Right cardiac atrium (tissue), 5 donors: ENCODE data around the gene HABP2. TPM values are rescaled to one million over a fixed set of nuclear protein-coding genes. Genes with fewer than 3 reads are reported as not detected.

Source experiments
- ATAC-seq, 2 donors: fragments of 200-7000 bp; cut with Tn5 transposase; one replicate each; pipeline versions ENCODE4 v1.8.0 to v1.9.1; 2020; ENCODE audit warnings: moderate library complexity in 2 of 2, mild to moderate bottlenecking in 1 of 2
- DNase-seq, 3 donors: peaks; one replicate each; pipeline ENCODE4 v3.0.0-alpha.2; 2020
- H3K27ac ChIP-seq: one replicate; pipeline ENCODE4 v1.5.1; 2013; ENCODE audit warnings: mild to moderate bottlenecking, low read length, control low read depth, moderate library complexity
- H3K27me3 ChIP-seq: one replicate; pipeline ENCODE4 v1.6.1; 2013; ENCODE audit not compliant: control insufficient read depth, insufficient read depth
- H3K4me1 ChIP-seq: one replicate; pipeline ENCODE4 v1.6.1; 2013; ENCODE audit warnings: low read length; ENCODE audit not compliant: control insufficient read depth, insufficient read depth
- H3K4me3 ChIP-seq: one replicate; pipeline ENCODE4 v1.5.1; 2013; ENCODE audit warnings: low read length, control low read depth
- H3K9me3 ChIP-seq: one replicate; pipeline ENCODE4 v1.6.1; 2013; ENCODE audit warnings: low read length; ENCODE audit not compliant: control insufficient read depth
- WGBS: extraction: QIAGEN DNeasy Blood & Tissue Kit; methylation state at CpG from one replicate; pipeline ENCODE4 v1.1.7; 2013; 5-methylcytosine and 5-hydroxymethylcytosine counted together
- intact Hi-C, 4 donors: fragments of 100-400 bp; cut with DNase I; formaldehyde crosslinking; loops; one replicate each; pipeline versions ENCODE4 v1.11.0 to v1.14.0; 2022 to 2023
- polyA plus RNA-seq: library from polyadenylated mRNA; stranded (reverse); fragments of 200-250 nt; gene quantifications from one replicate; pipeline ENCODE4 v1.2.3, GENCODE V29; 2013
- total RNA-seq, 4 donors: library from RNA; stranded (reverse); fragmentation: NEBNext Ultra II Directional; extraction: Animal tissue kit (Norgen Biotek cat#: 25700); gene quantifications; one replicate each; pipeline ENCODE4 v1.2.1, GENCODE V29; 2021
- donor health status: healthy with polysubstance abuse.
- donor health status: DM: no; HTN: yes; CAD: no.
- donor health status: DM: no; HTN: no; CAD: no.
- donor health status: DM: no; HTN: yes; CAD: no; lungs with severe emphysema.
- donor health status: DM: yes; HTN: yes; CAD: no.

HABP2 gene
- total and polyA plus RNA-seq, 5 donors: 0.07 to 0.09 TPM; not detected in 3

DNA sequence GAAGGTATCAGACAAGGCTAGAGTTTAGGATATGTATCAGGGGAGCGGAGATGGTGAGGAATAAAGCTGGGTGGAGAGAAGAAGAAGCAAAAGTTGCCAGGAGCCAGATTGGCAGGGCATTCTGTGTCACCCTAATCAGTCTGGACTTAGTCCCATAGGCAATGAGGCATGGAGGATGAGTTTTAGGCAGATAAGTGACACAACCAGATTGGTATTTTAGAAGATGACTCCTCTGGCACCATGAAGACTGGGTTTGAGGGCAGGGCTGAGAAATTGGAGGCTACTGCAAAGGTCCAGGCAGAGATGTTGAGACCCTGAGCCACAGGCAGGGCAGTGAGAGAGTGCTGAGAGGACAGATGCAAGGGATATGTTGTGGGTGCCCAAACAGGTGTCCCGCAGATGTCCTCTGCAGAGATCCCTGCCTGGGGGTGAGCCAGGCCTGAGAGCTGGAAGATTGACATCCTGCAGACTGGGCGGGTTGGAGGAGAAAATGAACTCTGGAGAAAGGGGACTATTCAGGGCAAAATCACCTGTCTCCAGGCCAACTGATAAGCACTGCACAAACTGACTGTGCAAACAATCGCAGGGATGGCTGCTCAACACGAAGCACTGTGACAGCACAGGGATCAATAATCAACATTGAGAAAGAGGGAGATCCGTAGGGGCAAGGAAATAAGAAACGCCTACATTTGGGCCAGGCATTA, 11.9 kb upstream of the HABP2 start:
- DNase-seq (no peak), ATAC-seq (no peak)
- H3K4me1 ChIP-seq: no peaks in the 10 kb centered on the region
- H3K9me3 ChIP-seq: no peaks in the 10 kb centered on the region
- H3K27me3 ChIP-seq: no peaks in the 10 kb centered on the region
- no peak overlapping the region for H3K27ac ChIP-seq
- H3K4me3 ChIP-seq: no peak overlapping the region
- intact Hi-C loops: no loop called here
- whole genome bisulfite sequencing: 82% methylated on average over 7 of the region's 7 CpGs

- no peaks in the 10 kb centered on the region for H3K27me3 ChIP-seq
- 34% methylated on average over 1 of the region's 1 CpG for WGBS
- H3K4me1 ChIP-seq: no peaks in the 10 kb centered on the region
- ATAC-seq: peak in 1 of 2 donors; percentile 62
- DNase-seq: no peak
- no peak overlapping the region for H3K4me3 ChIP-seq
- intact Hi-C loops: no loop called here
- H3K27ac ChIP-seq: no peak overlapping the region
- no peaks in the 10 kb centered on the region for H3K9me3 ChIP-seq
Observed at GRCh38 chr10:113541549-113541927, 11.3 kb upstream of the HABP2 start.

- DNase-seq: no peak
- ATAC-seq: no peak
- Histone ChIP-seq H3K4me3 (no peak overlapping the region), H3K9me3 (no peaks in the 10 kb centered on the region), H3K27ac (no peak overlapping the region), H3K27me3 (no peaks in the 10 kb centered on the region), H3K4me1 (no peaks in the 10 kb centered on the region)
- intact Hi-C loops: no loop called here
- WGBS: 79% methylated on average over 5 of the region's 5 CpGs
Observed at GRCh38 chr10:113543107-113543955, 9.5 kb upstream of the HABP2 start.

DNA sequence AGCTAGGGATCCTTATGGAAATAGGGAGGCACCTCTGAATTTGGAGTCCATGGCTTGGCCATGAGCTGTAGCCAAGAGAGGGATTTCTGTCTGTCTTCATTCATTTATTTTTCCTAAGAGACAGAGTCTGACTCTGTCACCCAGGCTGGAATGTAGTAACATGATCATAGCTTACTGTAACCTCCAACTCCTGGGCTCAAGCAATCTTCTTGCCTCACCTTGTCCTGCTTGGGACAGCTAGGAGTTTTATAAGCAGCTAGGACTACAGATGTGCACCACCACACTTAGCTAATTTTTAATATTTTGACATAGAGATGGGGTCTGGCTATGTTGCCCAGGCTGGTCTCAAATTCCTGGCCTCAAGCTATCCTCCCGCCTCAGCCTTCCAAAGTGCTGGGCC, 8.5 kb upstream of the HABP2 start:
- Histone ChIP-seq H3K4me1 (no peaks in the 10 kb centered on the region), H3K4me3 (no peak overlapping the region), H3K27me3 (no peaks in the 10 kb centered on the region), H3K27ac (no peak overlapping the region), H3K9me3 (no peaks in the 10 kb centered on the region)
- DNase-seq: no peak
- 93% methylated on average over 1 of the region's 1 CpG for WGBS
- intact Hi-C loops: no loop called here
- ATAC-seq: no peak

- H3K9me3 ChIP-seq: no peaks in the 10 kb centered on the region
- intact Hi-C loops: no loop called here
- WGBS: 96% methylated on average over 2 of the region's 2 CpGs
- no peaks in the 10 kb centered on the region for H3K4me1 ChIP-seq
- H3K27me3 ChIP-seq: no peaks in the 10 kb centered on the region
- no peak overlapping the region for H3K4me3 ChIP-seq
- H3K27ac ChIP-seq: no peak overlapping the region
- DNase-seq (no peak), ATAC-seq (no peak)
Observed at GRCh38 chr10:113547426-113547825, 5.4 kb upstream of the HABP2 start.

DNA sequence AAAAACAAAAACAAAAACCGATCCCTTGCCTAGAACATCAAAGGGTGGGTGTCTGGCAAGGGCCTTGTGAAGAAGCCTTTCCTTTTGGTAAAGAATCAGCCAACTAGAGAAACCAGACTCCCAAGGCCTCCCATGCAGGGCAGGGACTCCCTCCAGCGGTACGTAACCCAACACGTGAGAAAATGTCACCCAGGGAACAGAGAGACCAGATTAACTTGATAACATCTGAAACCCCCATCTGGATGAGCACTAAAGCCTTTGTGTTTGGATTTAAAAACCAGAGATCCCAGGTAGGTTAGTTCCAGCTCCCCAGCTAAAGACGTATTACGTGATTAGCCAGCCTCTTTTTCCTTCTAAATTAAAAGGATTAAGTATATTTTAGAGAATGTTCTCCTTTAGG, 3.0 kb upstream of the HABP2 start:
- intact Hi-C loops: no loop called here
- DNase-seq: no peak
- Histone ChIP-seq H3K9me3 (no peaks in the 10 kb centered on the region), H3K27me3 (no peaks in the 10 kb centered on the region), H3K4me1 (no peaks in the 10 kb centered on the region), H3K27ac (no peak overlapping the region), H3K4me3 (no peak overlapping the region)
- no peak for ATAC-seq
- WGBS: 81% methylated on average over 6 of the region's 6 CpGs

DNA sequence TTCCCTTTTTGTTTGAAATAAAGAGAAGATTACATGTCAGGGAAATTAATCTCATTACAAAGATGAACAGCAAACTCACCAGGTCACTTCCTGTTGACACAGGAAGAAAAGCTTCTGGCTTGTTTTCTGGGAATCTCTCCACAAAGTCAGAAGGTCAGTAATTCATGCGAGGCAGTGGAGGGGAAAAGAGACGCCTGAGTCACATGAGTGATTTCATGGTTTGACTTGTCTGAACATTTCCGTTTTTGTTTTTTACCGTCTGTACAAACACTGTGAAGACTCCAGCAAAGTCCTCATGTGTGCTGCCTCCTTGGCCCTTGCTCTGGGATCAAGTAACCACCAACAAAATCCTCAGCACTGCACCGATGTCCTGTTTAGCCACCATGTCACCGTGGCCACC, 2.5 kb upstream of the HABP2 start:
- Histone ChIP-seq H3K27ac (no peak overlapping the region), H3K9me3 (no peaks in the 10 kb centered on the region), H3K27me3 (no peaks in the 10 kb centered on the region), H3K4me3 (no peak overlapping the region), H3K4me1 (no peaks in the 10 kb centered on the region)
- intact Hi-C loops: no loop called here
- WGBS: 46% methylated on average over 6 of the region's 6 CpGs
- no peak for ATAC-seq
- DNase-seq: no peak

- no peaks in the 10 kb centered on the region for H3K27me3 ChIP-seq
- H3K9me3 ChIP-seq: no peaks in the 10 kb centered on the region
- 93% methylated on average over 3 of the region's 3 CpGs for WGBS
- no peaks in the 10 kb centered on the region for H3K4me1 ChIP-seq
- intact Hi-C loops: no loop called here
- no peak overlapping the region for H3K27ac ChIP-seq
- DNase-seq (no peak), ATAC-seq (no peak)
- no peak overlapping the region for H3K4me3 ChIP-seq
Observed at GRCh38 chr10:113552014-113552413, 839 bp upstream of the HABP2 start.

GRCh38 chr10:113553149-113553548, 296 bp downstream of the HABP2 start:
- Histone ChIP-seq H3K4me3 (no peak overlapping the region), H3K27me3 (no peaks in the 10 kb centered on the region), H3K9me3 (no peaks in the 10 kb centered on the region), H3K27ac (no peak overlapping the region), H3K4me1 (no peaks in the 10 kb centered on the region)
- ATAC-seq: no peak
- no peak for DNase-seq
- WGBS: 95% methylated on average over 2 of the region's 2 CpGs
- intact Hi-C loops: no loop called here

DNA sequence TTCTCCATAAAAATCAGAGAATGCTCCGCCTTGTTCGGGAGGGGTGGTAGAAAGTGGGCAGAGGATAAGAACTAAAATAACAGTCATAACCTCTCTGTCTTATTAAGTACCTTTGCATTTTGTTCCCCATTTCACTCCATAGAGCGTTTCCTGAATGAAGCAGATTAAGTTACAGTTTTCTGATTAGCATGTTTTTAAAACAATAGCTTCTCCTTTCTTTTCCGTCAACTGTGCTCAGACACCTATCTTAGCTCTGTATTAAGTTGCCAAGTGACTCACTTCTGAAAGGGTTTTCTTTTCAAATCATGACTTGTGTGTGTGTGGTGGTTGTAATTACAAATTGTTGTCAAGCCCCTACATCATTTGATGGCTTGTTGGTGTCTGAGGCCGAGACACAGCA, 1.4 kb downstream of the HABP2 start:
- WGBS: 62% methylated on average over 5 of the region's 5 CpGs
- H3K27ac ChIP-seq: no peak overlapping the region
- H3K27me3 ChIP-seq: no peaks in the 10 kb centered on the region
- ATAC-seq (no peak), DNase-seq (no peak)
- no peaks in the 10 kb centered on the region for H3K4me1 ChIP-seq
- no peak overlapping the region for H3K4me3 ChIP-seq
- intact Hi-C loops: no loop called here
- H3K9me3 ChIP-seq: no peaks in the 10 kb centered on the region

DNA sequence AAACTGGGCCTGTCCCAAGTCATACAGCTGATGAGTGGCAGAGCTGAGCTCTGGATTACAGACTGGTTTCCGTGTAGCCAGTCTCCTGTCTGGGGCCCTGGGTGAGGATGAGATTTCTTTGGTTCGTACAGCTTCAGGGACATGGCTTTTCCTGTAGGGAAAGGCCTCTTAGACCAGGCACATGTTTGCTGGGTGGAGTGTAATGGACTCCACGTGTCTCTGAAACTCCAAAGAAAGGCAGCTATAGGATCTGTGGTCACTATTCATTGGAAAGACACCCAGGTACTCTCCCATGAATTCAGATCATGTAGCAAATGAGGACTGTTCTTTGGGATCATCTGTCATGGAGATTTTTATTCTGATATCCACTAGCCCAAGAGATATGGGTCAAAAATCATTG, 2.4 kb downstream of the HABP2 start:
- Histone ChIP-seq H3K4me1 (no peaks in the 10 kb centered on the region), H3K4me3 (no peak overlapping the region), H3K9me3 (no peaks in the 10 kb centered on the region), H3K27ac (no peak overlapping the region), H3K27me3 (no peaks in the 10 kb centered on the region)
- ATAC-seq (no peak), DNase-seq (no peak)
- WGBS: 91% methylated on average over 3 of the region's 3 CpGs
- intact Hi-C loops: no loop called here
